SK-N-SH (cell line): ENCODE results near the gene ENTPD8.

ENCODE experiments used
- CTCF ChIP-seq: fragments of 200-600 bp; sonication (generic); IDR thresholded peaks from 2 replicates; pipeline ENCODE4 v1.6.1; 2017; ENCODE audit warnings: antibody characterized with exemption, mild to moderate bottlenecking, moderate library complexity
- ELF1 ChIP-seq: IDR thresholded peaks from 2 replicates; pipeline ENCODE4 v1.4.0; 2012
- FOXJ3 ChIP-seq: sonication (generic); formaldehyde crosslinking; IDR thresholded peaks from 2 replicates; pipeline ENCODE4 v1.5.1; 2020; ENCODE audit warnings: mild to moderate bottlenecking, missing genetic modification reagents
- JUND ChIP-seq: IDR thresholded peaks from 2 replicates; pipeline ENCODE4 v1.4.0; 2012
- SIN3A ChIP-seq: IDR thresholded peaks from 2 replicates; pipeline ENCODE4 v1.6.1; 2012; ENCODE audit warnings: low read depth, mild to moderate bottlenecking, low read length, moderate library complexity, borderline replicate concordance
- TF ChIP-seq, protein P1 (sequence below): IDR thresholded peaks from 2 replicates; pipeline ENCODE4 v1.6.1; 2012; ENCODE audit warnings: mild to moderate bottlenecking, low read depth, low read length, moderate library complexity

GRCh38 chr9:137396634-137397367 is 44.4 kb downstream of the ENTPD8 start:
- TF ChIP-seq FOXJ3 (CRISPR knock-in tag): no peak
- no peak for TF ChIP-seq ELF1
- no peak for TF ChIP-seq SIN3A
- TF ChIP-seq, protein P1, sequence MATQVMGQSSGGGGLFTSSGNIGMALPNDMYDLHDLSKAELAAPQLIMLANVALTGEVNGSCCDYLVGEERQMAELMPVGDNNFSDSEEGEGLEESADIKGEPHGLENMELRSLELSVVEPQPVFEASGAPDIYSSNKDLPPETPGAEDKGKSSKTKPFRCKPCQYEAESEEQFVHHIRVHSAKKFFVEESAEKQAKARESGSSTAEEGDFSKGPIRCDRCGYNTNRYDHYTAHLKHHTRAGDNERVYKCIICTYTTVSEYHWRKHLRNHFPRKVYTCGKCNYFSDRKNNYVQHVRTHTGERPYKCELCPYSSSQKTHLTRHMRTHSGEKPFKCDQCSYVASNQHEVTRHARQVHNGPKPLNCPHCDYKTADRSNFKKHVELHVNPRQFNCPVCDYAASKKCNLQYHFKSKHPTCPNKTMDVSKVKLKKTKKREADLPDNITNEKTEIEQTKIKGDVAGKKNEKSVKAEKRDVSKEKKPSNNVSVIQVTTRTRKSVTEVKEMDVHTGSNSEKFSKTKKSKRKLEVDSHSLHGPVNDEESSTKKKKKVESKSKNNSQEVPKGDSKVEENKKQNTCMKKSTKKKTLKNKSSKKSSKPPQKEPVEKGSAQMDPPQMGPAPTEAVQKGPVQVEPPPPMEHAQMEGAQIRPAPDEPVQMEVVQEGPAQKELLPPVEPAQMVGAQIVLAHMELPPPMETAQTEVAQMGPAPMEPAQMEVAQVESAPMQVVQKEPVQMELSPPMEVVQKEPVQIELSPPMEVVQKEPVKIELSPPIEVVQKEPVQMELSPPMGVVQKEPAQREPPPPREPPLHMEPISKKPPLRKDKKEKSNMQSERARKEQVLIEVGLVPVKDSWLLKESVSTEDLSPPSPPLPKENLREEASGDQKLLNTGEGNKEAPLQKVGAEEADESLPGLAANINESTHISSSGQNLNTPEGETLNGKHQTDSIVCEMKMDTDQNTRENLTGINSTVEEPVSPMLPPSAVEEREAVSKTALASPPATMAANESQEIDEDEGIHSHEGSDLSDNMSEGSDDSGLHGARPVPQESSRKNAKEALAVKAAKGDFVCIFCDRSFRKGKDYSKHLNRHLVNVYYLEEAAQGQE: no peak
- no peak for TF ChIP-seq CTCF
- no peak for TF ChIP-seq JUND
